HG03095 (cell line): Measurements from ENCODE around the gene MMS19.
"Not testable (repeated sequence)": the region's sequence is repeated elsewhere in the genome, so short reads cannot be mapped to it uniquely, and the experiment has no call there.

ENCODE experiments used
- ATAC-seq: cut with Tn5 transposase; IDR thresholded peaks from one replicate; pipeline ENCODE4 v1.9.1; 2021; ENCODE audit warnings: moderate library complexity; ENCODE audit not compliant: unreplicated experiment

MMS19 gene

GRCh38 chr10:97529685-97530465, 31.7 kb upstream of the MMS19 start:
- ATAC-seq = no peak

GRCh38 chr10:97528876-97529275, 30.7 kb upstream of the MMS19 start:
- not testable (repeated sequence) for ATAC-seq

- no peak for ATAC-seq
Measured at GRCh38 chr10:97525683-97526110, 27.5 kb upstream of the MMS19 start.

- ATAC-seq = no peak
Measured at GRCh38 chr10:97525086-97525485, 26.9 kb upstream of the MMS19 start.

- no peak for ATAC-seq
Measured at GRCh38 chr10:97522937-97523336, 24.7 kb upstream of the MMS19 start.

- no peak for ATAC-seq
Measured at GRCh38 chr10:97522071-97522470, 23.8 kb upstream of the MMS19 start.

GRCh38 chr10:97520978-97521761, 22.9 kb upstream of the MMS19 start:
- no peak for ATAC-seq

GRCh38 chr10:97520520-97520919, 22.3 kb upstream of the MMS19 start:
- no peak for ATAC-seq

- no peak for ATAC-seq
Measured at GRCh38 chr10:97519342-97519741, 21.1 kb upstream of the MMS19 start.

GRCh38 chr10:97518301-97519043, 20.2 kb upstream of the MMS19 start:
- no peak for ATAC-seq

- ATAC-seq = no peak
Measured at GRCh38 chr10:97517778-97518300, 19.6 kb upstream of the MMS19 start.

GRCh38 chr10:97517096-97517750, 19.0 kb upstream of the MMS19 start:
- ATAC-seq = no peak

- no peak for ATAC-seq
Measured at GRCh38 chr10:97515271-97515978, 17.2 kb upstream of the MMS19 start.

GRCh38 chr10:97514344-97514743, 16.1 kb upstream of the MMS19 start:
- no peak for ATAC-seq

GRCh38 chr10:97512993-97513392, 14.8 kb upstream of the MMS19 start:
- no peak for ATAC-seq

GRCh38 chr10:97511711-97512440, 13.7 kb upstream of the MMS19 start:
- no peak for ATAC-seq

- ATAC-seq = no peak
Measured at GRCh38 chr10:97510686-97511085, 12.5 kb upstream of the MMS19 start.

- ATAC-seq = no peak
Measured at GRCh38 chr10:97509120-97509680, 11.0 kb upstream of the MMS19 start.

- ATAC-seq = no peak
Measured at GRCh38 chr10:97508342-97508741, 10.1 kb upstream of the MMS19 start.
